Lung (tissue), 12 donors: ENCODE results near the gene ADD3. TPM values are rescaled to one million over a fixed set of nuclear protein-coding genes. Genes with fewer than 3 reads are reported as not detected.

ENCODE experiments used
- ATAC-seq: fragments of 200-7000 bp; cut with Tn5 transposase; one replicate; pipeline ENCODE4 v1.9.1; 2020; ENCODE audit warnings: moderate number of reproducible peaks; ENCODE audit not compliant: insufficient read depth, low FRiP score
- DNase-seq, 3 donors: peaks; one replicate each; pipeline ENCODE4 v3.0.0-alpha.2; 2013 to 2017
- H3K27ac ChIP-seq, 2 donors: one replicate each; pipeline ENCODE4 v1.5.1; 2013; ENCODE audit warnings: mild to moderate bottlenecking in 2 of 2, moderate library complexity in 2 of 2, control low read depth in 1 of 2, inconsistent platforms in 1 of 2, low read depth in 1 of 2, low read length in 1 of 2
- H3K27me3 ChIP-seq, 3 donors: one replicate each; pipeline ENCODE4 v1.5.1; 2013; ENCODE audit warnings: low read length in 2 of 3; ENCODE audit not compliant: control insufficient read depth in 3 of 3, insufficient read depth in 3 of 3
- H3K36me3 ChIP-seq, 4 donors: one replicate each; pipeline ENCODE4 v1.5.1; 2013; ENCODE audit warnings: low read length in 4 of 4, mild to moderate bottlenecking in 1 of 4, moderate library complexity in 1 of 4; ENCODE audit not compliant: control insufficient read depth in 4 of 4, insufficient read depth in 4 of 4
- H3K4me1 ChIP-seq, 5 donors: one replicate each; pipeline ENCODE4 v1.5.1; 2013; ENCODE audit warnings: low read length in 5 of 5, mild to moderate bottlenecking in 2 of 5, moderate library complexity in 1 of 5; ENCODE audit not compliant: control insufficient read depth in 5 of 5, insufficient read depth in 5 of 5
- H3K4me3 ChIP-seq: one replicate; pipeline ENCODE4 v1.5.1; 2013; ENCODE audit warnings: mild to moderate bottlenecking, control low read depth, moderate library complexity
- H3K9ac ChIP-seq, 2 donors: one replicate each; pipeline ENCODE4 v1.5.1; 2013; ENCODE audit warnings: low read length in 2 of 2, control low read depth in 1 of 2; ENCODE audit not compliant: insufficient read depth in 1 of 2
- H3K9me3 ChIP-seq, 4 donors: one replicate each; pipeline ENCODE4 v1.5.1; 2013; ENCODE audit warnings: low read length in 3 of 4, mild to moderate bottlenecking in 1 of 4, moderate library complexity in 1 of 4; ENCODE audit not compliant: control insufficient read depth in 4 of 4, insufficient read depth in 3 of 4
- WGBS, 2 donors: extraction: QIAGEN DNeasy Blood & Tissue Kit; methylation state at CpG; one replicate each; pipeline ENCODE4 v1.1.7; 2013; 5-methylcytosine and 5-hydroxymethylcytosine counted together
- polyA plus RNA-seq, 2 donors: library from polyadenylated mRNA; stranded (reverse); fragments of 200-250 nt; gene quantifications; one replicate each; pipeline ENCODE4 v1.2.1, GENCODE V29; 2013
- total RNA-seq, 2 donors: library from RNA; depleted of rRNA in 1 of 2; stranded (reverse); fragments of >200 nt in 1 of 2; gene quantifications; one replicate each; pipeline ENCODE4 v1.2.1, GENCODE V29; 2014 to 2021
- TF ChIP-seq, protein P1 (sequence below): IDR thresholded peaks from 2 replicates; pipeline ENCODE4 v1.5.1; 2012; ENCODE audit warnings: mild to moderate bottlenecking; ENCODE audit errors: control extremely low read depth, extremely low read depth
- donor health status: control.
- donor health status: control.
- donor health status: Bipolar disorder and iron deficiency.
- donor health status: healthy.
- donor health status: DM: yes; HTN: yes; CAD: no.

Gene ADD3
- total and polyA plus RNA-seq, 4 donors = 22.0 to 289 (median 56.1) TPM

DNA sequence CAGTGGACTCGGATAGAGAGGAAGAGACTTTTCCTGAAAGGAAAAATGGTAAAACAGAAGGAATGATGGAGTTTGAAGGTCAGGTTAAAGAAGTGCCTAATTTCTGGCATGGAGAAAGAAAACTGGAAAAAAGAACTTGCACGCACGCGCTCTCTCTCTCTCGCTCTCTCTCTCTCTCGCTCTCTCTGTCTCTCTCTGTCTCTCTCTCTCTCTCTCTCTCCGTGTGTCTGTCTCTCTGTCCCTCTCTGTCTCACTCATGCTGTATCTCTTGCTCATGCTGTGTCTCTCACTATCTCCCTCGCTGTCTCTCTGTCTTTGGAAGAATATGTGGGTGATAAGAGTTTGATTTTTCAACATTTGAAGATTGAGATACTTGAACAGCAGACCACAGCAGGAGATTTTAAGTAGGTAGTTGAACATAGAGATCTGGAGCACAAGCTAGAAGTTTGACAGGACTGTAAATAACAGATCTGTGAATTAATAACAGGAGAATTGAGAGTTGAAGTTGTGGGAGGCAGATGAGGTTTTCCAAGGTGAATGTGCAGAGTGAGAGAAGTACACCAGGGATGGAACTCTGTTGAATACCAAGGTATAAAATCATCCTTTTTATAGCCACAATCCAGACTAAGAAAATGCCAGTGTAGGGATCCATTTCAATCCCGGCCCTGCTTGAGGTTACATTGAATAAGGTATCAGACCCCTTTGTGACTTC lies 33.1 kb downstream of the ADD3 start:
- ATAC-seq (no peak), DNase-seq (no peak)
- no peaks in the 10 kb centered on the region for H3K36me3 ChIP-seq
- WGBS, 2 donors = 91 to 95% methylated on average over 9 of the region's 9 CpGs
- TF ChIP-seq, protein P1, sequence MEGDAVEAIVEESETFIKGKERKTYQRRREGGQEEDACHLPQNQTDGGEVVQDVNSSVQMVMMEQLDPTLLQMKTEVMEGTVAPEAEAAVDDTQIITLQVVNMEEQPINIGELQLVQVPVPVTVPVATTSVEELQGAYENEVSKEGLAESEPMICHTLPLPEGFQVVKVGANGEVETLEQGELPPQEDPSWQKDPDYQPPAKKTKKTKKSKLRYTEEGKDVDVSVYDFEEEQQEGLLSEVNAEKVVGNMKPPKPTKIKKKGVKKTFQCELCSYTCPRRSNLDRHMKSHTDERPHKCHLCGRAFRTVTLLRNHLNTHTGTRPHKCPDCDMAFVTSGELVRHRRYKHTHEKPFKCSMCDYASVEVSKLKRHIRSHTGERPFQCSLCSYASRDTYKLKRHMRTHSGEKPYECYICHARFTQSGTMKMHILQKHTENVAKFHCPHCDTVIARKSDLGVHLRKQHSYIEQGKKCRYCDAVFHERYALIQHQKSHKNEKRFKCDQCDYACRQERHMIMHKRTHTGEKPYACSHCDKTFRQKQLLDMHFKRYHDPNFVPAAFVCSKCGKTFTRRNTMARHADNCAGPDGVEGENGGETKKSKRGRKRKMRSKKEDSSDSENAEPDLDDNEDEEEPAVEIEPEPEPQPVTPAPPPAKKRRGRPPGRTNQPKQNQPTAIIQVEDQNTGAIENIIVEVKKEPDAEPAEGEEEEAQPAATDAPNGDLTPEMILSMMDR = no peak
- H3K27me3 ChIP-seq = no peaks in the 10 kb centered on the region
- no peaks in the 10 kb centered on the region for H3K9me3 ChIP-seq
- no peak overlapping the region for H3K9ac ChIP-seq
- peaks cover 0 to 12% (median 4%) of the 10 kb centered on the region in 5 donors for H3K4me1 ChIP-seq
- H3K4me3 ChIP-seq = no peak overlapping the region
- peak overlapping the region in 1 of 2 donors; percentile 26 for H3K27ac ChIP-seq

DNA sequence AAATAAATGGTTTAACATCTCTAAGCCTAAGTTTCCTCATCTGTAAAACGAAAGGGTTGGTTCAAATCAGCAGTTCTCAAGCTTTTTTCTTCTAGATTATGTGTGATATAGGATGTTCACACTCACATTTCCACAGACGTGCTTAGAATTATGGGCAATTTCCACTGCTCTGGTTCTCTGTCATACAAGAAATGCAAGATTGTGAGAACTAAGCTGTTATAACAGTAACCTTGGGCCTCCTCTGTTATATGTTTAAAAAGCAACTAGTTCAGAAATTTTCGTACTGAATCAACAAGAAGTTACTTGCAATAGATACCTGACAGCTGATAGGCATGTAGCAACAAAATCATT lies 33.7 kb downstream of the ADD3 start:
- no peaks in the 10 kb centered on the region for H3K36me3 ChIP-seq
- no peaks in the 10 kb centered on the region for H3K9me3 ChIP-seq
- TF ChIP-seq, protein P1 = no peak
- peaks cover 0 to 12% (median 4%) of the 10 kb centered on the region in 5 donors for H3K4me1 ChIP-seq
- 75 to 82% methylated on average over 3 of the region's 3 CpGs for WGBS, 2 donors
- ATAC-seq (no peak), DNase-seq (no peak)
- no peak overlapping the region for H3K27ac ChIP-seq
- H3K9ac ChIP-seq = no peak overlapping the region
- H3K27me3 ChIP-seq = no peaks in the 10 kb centered on the region
- H3K4me3 ChIP-seq = no peak overlapping the region

DNA sequence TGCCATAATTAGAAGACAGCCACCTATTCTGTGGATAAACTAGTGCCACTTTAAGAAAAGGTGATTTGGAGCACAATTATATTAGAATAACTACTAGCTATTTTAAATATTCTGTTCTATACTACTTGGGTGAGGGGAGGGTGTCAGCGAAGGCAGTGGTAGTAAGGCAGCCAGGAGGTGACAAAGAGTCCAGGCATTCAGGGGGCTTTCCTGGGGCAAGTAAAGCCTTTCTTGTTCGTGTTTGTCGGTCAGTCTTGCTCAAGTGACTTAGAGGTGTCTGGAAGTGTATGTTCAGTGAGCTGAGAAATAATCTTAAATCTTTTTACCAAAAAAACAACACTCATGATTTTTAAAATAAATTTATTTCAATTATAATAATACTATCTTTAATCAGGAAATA lies 34.4 kb downstream of the ADD3 start:
- Histone ChIP-seq H3K9me3 (no peaks in the 10 kb centered on the region), H3K9ac (no peak overlapping the region), H3K36me3 (peaks cover 0 to 1% (median 0%) of the 10 kb centered on the region in 4 donors), H3K4me3 (no peak overlapping the region), H3K27ac (no peak overlapping the region), H3K4me1 (peaks cover 0 to 13% (median 4%) of the 10 kb centered on the region in 5 donors), H3K27me3 (no peaks in the 10 kb centered on the region)
- ATAC-seq (no peak), DNase-seq (no peak)
- TF ChIP-seq, protein P1 = no peak
- WGBS, 2 donors = 68 to 92% methylated on average over 3 of the region's 3 CpGs
